ENCODE results near the gene DDX43.

DNA sequence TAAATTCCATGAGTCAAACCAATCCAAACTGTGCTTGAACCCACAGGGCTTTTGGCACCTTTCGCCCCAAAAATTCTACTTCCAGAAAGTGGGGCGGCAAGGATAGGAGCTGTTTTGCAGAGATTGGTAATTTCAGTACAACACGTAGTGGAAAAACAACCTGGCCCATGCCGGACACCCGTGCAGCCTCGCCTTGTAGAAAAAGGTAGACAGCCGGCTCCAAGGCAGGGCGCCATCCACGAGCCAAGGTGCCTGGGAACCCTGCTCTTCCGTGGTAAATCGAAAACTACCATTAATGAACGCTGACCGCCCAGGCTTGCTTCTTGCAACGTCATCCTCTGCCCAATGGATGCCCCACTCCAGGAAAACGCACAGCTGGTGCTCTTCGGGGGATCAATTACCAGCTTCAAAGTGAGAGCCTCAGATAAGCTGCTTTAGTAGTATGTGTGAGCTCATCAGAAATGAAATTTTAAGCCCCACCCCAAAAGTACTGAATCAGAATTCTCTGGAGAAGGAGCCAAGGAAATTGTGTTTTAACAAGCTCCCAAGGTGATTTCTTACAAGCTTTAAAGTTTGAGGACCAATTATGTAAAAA, 26.8 kb upstream of the DDX43 start:
- TF ChIP-seq ZFX (IDR thresholded peaks at IDR 0.05) (no peak), YY1 (IDR thresholded peaks at IDR 0.05; ENCODE audit: extremely low read depth, insufficient replicate concordance, low read depth, low read length) (no peak), CBX3 (IDR thresholded peaks at IDR 0.05; ENCODE audit: low read depth) (no peak)
